HEK293 (cell line): Measurements from ENCODE around the gene PRPSAP2.

ENCODE experiments used
- CTCF ChIA-PET: fragments of 350-600 bp; formaldehyde crosslinking; extraction: SDS; loops from one replicate; lab custom pipeline; 2021; ENCODE audit warnings: antibody characterized with exemption; lab: Yijun Ruan, JAX
- POLR2A ChIA-PET: fragments of 300-600 bp; formaldehyde crosslinking; extraction: SDS; loops from one replicate; lab custom pipeline; 2020; ENCODE audit warnings: antibody characterized with exemption, inconsistent platforms; lab: Yijun Ruan, JAX
- H3K27ac ChIP-seq: fragments of 200-500 bp; sonication (Bioruptor generic); 2 replicates; pipeline ENCODE4 v1.5.1; 2014; ENCODE audit warnings: low read depth, low read length, control low read depth, inconsistent platforms; ENCODE audit errors: extremely low read depth
- H3K36me3 ChIP-seq, 2 experiments: fragments of 200-500 bp in 1 of 2; sonication (Bioruptor generic) in 1 of 2; 1 replicate in 1 of 2; 2 replicates in 1 of 2; pipeline ENCODE4 v1.5.1; 2014 to 2017; ENCODE audit warnings: inconsistent platforms in 2 of 2, low read length in 2 of 2; ENCODE audit not compliant: control insufficient read depth in 2 of 2, insufficient read depth in 1 of 2
- H3K4me1 ChIP-seq: fragments of 200-500 bp; sonication (Bioruptor generic); 2 replicates; pipeline ENCODE4 v1.5.1; 2014; ENCODE audit warnings: mild to moderate bottlenecking, low read length, inconsistent platforms; ENCODE audit not compliant: control insufficient read depth, insufficient read depth
- H3K4me3 ChIP-seq: 2 replicates; pipeline ENCODE4 v1.5.1; 2011; ENCODE audit warnings: low read depth, mild to moderate bottlenecking, control low read depth, low read length, moderate library complexity
- H3K9me3 ChIP-seq: fragments of 200-500 bp; sonication (Bioruptor generic); 2 replicates; pipeline ENCODE4 v1.5.1; 2014; ENCODE audit warnings: low read depth, low read length, inconsistent platforms; ENCODE audit not compliant: control insufficient read depth, insufficient read depth
- YY2 ChIP-seq: fragments of 450-650 bp; formaldehyde crosslinking; IDR thresholded peaks from 2 replicates; pipeline ENCODE4 v1.5.1; 2016; ENCODE audit warnings: missing biosample characterization, missing genetic modification characterization
- ZBTB48 ChIP-seq: fragments of 450-650 bp; formaldehyde crosslinking; IDR thresholded peaks from 2 replicates; pipeline ENCODE4 v1.5.1; 2016; ENCODE audit warnings: missing biosample characterization, missing genetic modification characterization
- ZBTB6 ChIP-seq: fragments of 450-650 bp; formaldehyde crosslinking; IDR thresholded peaks from 2 replicates; pipeline ENCODE4 v1.5.1; 2017; ENCODE audit warnings: missing biosample characterization, missing genetic modification characterization
- ZFP37 ChIP-seq: fragments of 450-650 bp; formaldehyde crosslinking; IDR thresholded peaks from 2 replicates; pipeline ENCODE4 v1.5.1; 2016; ENCODE audit warnings: missing biosample characterization, missing genetic modification characterization
- ZNF121 ChIP-seq: fragments of 450-650 bp; formaldehyde crosslinking; IDR thresholded peaks from 2 replicates; pipeline ENCODE4 v1.5.1; 2016; ENCODE audit warnings: missing biosample characterization, missing genetic modification characterization
- ZNF157 ChIP-seq: fragments of 450-650 bp; formaldehyde crosslinking; IDR thresholded peaks from 2 replicates; pipeline ENCODE4 v1.5.1; 2016; ENCODE audit warnings: missing biosample characterization, missing genetic modification characterization
- ZNF19 ChIP-seq: fragments of 450-650 bp; formaldehyde crosslinking; IDR thresholded peaks from 2 replicates; pipeline ENCODE4; 2016; ENCODE audit warnings: missing biosample characterization, missing genetic modification characterization, low read depth
- ZNF248 ChIP-seq: fragments of 450-650 bp; formaldehyde crosslinking; IDR thresholded peaks from 2 replicates; pipeline ENCODE4 v1.5.1; 2017; ENCODE audit warnings: missing biosample characterization, missing genetic modification characterization
- ZNF274 ChIP-seq, 2 experiments: fragments of 200-500 bp in 1 of 2; fragments of 450-650 bp in 1 of 2; sonication (Bioruptor generic) in 1 of 2; formaldehyde crosslinking in 1 of 2; IDR thresholded peaks; 2 replicates each; pipeline versions ENCODE4 v1.5.1 to v1.6.1; 2014 to 2016; ENCODE audit warnings: borderline replicate concordance in 1 of 2, inconsistent platforms in 1 of 2, low read length in 1 of 2, missing biosample characterization in 1 of 2, missing genetic modification characterization in 1 of 2
- ZNF280D ChIP-seq: fragments of 450-650 bp; formaldehyde crosslinking; IDR thresholded peaks from 2 replicates; pipeline ENCODE4 v1.5.1; 2016; ENCODE audit warnings: missing biosample characterization, missing genetic modification characterization
- ZNF302 ChIP-seq: fragments of 450-650 bp; formaldehyde crosslinking; IDR thresholded peaks from 2 replicates; pipeline ENCODE4 v1.5.1; 2016; ENCODE audit warnings: missing biosample characterization, missing genetic modification characterization, low read depth
- ZNF514 ChIP-seq: fragments of 450-650 bp; formaldehyde crosslinking; IDR thresholded peaks from 2 replicates; pipeline ENCODE4 v1.5.1; 2016; ENCODE audit warnings: missing biosample characterization, missing genetic modification characterization
- ZNF529 ChIP-seq: fragments of 450-650 bp; formaldehyde crosslinking; IDR thresholded peaks from 2 replicates; pipeline ENCODE4 v1.5.1; 2017; ENCODE audit warnings: missing genetic modification characterization, missing biosample characterization; ENCODE audit not compliant: insufficient replicate concordance
- ZNF549 ChIP-seq: fragments of 450-650 bp; IDR thresholded peaks from 2 replicates; pipeline ENCODE4 v1.5.1; 2018; ENCODE audit warnings: missing biosample characterization, missing genetic modification characterization, mild to moderate bottlenecking, inconsistent platforms, moderate library complexity
- ZNF596 ChIP-seq: fragments of 450-650 bp; IDR thresholded peaks from 2 replicates; pipeline ENCODE4 v1.5.0; 2018; ENCODE audit warnings: missing biosample characterization, mild to moderate bottlenecking, missing genetic modification characterization, moderate library complexity
- ZNF600 ChIP-seq: fragments of 450-650 bp; formaldehyde crosslinking; IDR thresholded peaks from 2 replicates; pipeline ENCODE4 v1.5.1; 2016; ENCODE audit warnings: missing biosample characterization, missing genetic modification characterization
- ZNF747 ChIP-seq: fragments of 450-650 bp; formaldehyde crosslinking; IDR thresholded peaks from 2 replicates; pipeline ENCODE4 v1.5.1; 2016; ENCODE audit warnings: missing biosample characterization, missing genetic modification characterization
- ZNF777 ChIP-seq: fragments of 450-650 bp; formaldehyde crosslinking; IDR thresholded peaks from 2 replicates; pipeline ENCODE4 v1.5.1; 2017; ENCODE audit warnings: missing biosample characterization, missing genetic modification characterization, borderline replicate concordance
- ZNF791 ChIP-seq: fragments of 450-650 bp; formaldehyde crosslinking; IDR thresholded peaks from 2 replicates; pipeline ENCODE4 v1.5.1; 2016; ENCODE audit warnings: missing biosample characterization, missing genetic modification characterization
- ZNF837 ChIP-seq: fragments of 450-650 bp; formaldehyde crosslinking; IDR thresholded peaks from 2 replicates; pipeline ENCODE4 v1.5.1; 2016; ENCODE audit warnings: missing biosample characterization, missing genetic modification characterization
- ZSCAN5A ChIP-seq: fragments of 450-650 bp; formaldehyde crosslinking; IDR thresholded peaks from 2 replicates; pipeline ENCODE4 v1.5.1; 2016; ENCODE audit warnings: missing biosample characterization, missing genetic modification characterization

PRPSAP2 gene

GRCh38 chr17:18896947-18897346, 39.0 kb downstream of the PRPSAP2 start:
- H3K36me3 ChIP-seq, result peaks cover 54 to 80% of the 10 kb centered on the region in 2 experiments
- H3K4me3 ChIP-seq, result no peak overlapping the region
- ChIA-PET POLR2A (interaction anchor here (0.9 kb wide), 1 partner anchor 39 kb away, joined by 6 read pairs; the partner anchor contains the start of gene PRPSAP2), CTCF (no interaction called here)
- TF ChIP-seq YY2 (tag by site-specific recombination) (no peak), ZNF121 (peak; percentile 80; the same call in 1 of the 2 replicates)
- no peaks in the 10 kb centered on the region for H3K9me3 ChIP-seq
- H3K27ac ChIP-seq, result no peak overlapping the region
- no peaks in the 10 kb centered on the region for H3K4me1 ChIP-seq

- Histone ChIP-seq H3K9me3 (no peaks in the 10 kb centered on the region), H3K4me1 (no peaks in the 10 kb centered on the region), H3K4me3 (no peak overlapping the region), H3K36me3 (peaks cover 47 to 64% of the 10 kb centered on the region in 2 experiments), H3K27ac (no peak overlapping the region)
- ChIA-PET CTCF (no interaction called here), POLR2A (interaction anchor here (0.6 kb wide), 1 partner anchor 55 kb away, joined by 3 read pairs; no protein-coding TSS in a partner anchor)
- TF ChIP-seq ZNF248 (tag by site-specific recombination) (no peak), ZNF19 (tag by site-specific recombination) (no peak), ZNF514 (tag by site-specific recombination) (no peak), ZNF837 (tag by site-specific recombination) (no peak), ZNF157 (tag by site-specific recombination) (no peak), ZNF747 (tag by site-specific recombination) (no peak), ZNF777 (no peak)
Measured at GRCh38 chr17:18904482-18904881, 46.6 kb downstream of the PRPSAP2 start.

- peaks cover 45 to 64% of the 10 kb centered on the region in 2 experiments for H3K36me3 ChIP-seq
- H3K27ac ChIP-seq, result no peak overlapping the region
- no peaks in the 10 kb centered on the region for H3K4me1 ChIP-seq
- ChIA-PET CTCF (no interaction called here), POLR2A (interaction anchor here (0.6 kb wide), 1 partner anchor 55 kb away, joined by 3 read pairs; no protein-coding TSS in a partner anchor)
- no peak for TF ChIP-seq ZNF157 (tag by site-specific recombination)
- TF ChIP-seq ZFP37 (tag by site-specific recombination), result no peak
- no peak for TF ChIP-seq ZNF514 (tag by site-specific recombination)
- TF ChIP-seq ZNF529 (tag by site-specific recombination), result no peak
- no peak for TF ChIP-seq ZNF274 (IDR thresholded peaks at IDR 0.05; ENCODE audit: low read length)
- no peak for TF ChIP-seq ZNF274 (tag by site-specific recombination; IDR thresholded peaks at IDR 0.05; ENCODE audit: borderline replicate concordance)
- TF ChIP-seq ZNF600, result no peak
- TF ChIP-seq ZBTB48 (tag by site-specific recombination), result no peak
- no peaks in the 10 kb centered on the region for H3K9me3 ChIP-seq
- no peak overlapping the region for H3K4me3 ChIP-seq
Measured at GRCh38 chr17:18905226-18905625, 47.3 kb downstream of the PRPSAP2 start.

- ChIA-PET POLR2A (interaction anchor here (0.6 kb wide), 1 partner anchor 619 kb away, joined by 4 read pairs; no protein-coding TSS in a partner anchor), CTCF (interaction anchor here (0.7 kb wide), 1 partner anchor 37 kb away, joined by 3 read pairs; no protein-coding TSS in a partner anchor)
- Histone ChIP-seq H3K4me1 (no peaks in the 10 kb centered on the region), H3K27ac (no peak overlapping the region), H3K4me3 (no peak overlapping the region), H3K9me3 (no peaks in the 10 kb centered on the region), H3K36me3 (peaks cover 62 to 66% of the 10 kb centered on the region in 2 experiments)
- TF ChIP-seq ZNF19 (tag by site-specific recombination) (no peak), ZSCAN5A (tag by site-specific recombination) (no peak), ZNF596 (no peak), ZNF791 (no peak), ZNF280D (no peak), ZNF302 (no peak), ZNF549 (tag by site-specific recombination) (no peak), ZBTB6 (tag by site-specific recombination) (no peak)
Measured at GRCh38 chr17:18910326-18910725, 52.4 kb downstream of the PRPSAP2 start.
